ENCODE data around the gene ZBTB17. TPM values are rescaled to one million over a fixed set of nuclear protein-coding genes. Genes with fewer than 3 reads are reported as not detected.

The ZBTB17 gene
- total and polyA plus RNA-seq, 4 donors: 28.0 to 47.1 (median 44.2) TPM

DNA sequence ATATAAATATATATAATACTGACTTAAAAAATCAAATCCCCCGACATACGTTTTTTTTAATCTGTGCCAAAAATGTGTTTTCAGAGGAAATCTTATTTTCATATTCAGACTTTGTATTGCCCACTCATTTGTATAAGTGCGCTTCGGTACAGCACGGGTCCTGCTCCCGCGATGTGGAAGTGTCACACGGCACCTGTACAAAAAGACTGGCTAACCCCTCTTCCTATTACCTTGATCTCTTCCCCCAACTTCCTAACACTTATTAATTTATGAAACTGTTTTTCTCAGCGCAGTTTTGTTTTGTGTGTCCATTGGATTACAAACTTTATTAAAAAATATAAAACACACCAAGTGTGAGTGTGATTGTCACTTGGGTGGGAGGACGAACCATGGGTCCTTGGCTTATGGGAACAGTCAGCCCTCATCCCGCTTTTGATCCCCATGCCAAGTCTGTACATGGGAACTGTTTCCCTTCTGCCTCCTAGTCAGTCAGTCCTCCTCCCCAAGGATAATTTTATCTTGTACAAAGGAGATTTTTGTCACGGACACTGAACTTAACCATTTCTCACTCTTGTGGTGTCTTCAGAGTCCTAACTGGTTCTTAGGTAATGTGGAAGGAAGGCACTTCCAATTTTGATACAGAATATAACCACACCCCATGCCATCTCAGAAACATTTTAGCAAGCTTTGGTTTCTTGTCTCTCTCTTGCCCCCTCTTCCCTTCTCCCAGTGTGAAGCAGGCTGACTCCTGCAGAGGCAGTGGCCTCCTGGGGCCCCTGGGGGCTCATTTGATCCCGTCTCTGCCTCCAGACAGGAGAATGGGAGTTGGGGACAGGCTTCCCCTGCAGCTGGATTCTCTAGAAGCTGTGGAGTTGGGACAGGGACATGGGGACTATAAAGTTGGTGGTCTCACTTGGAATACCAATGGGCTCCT lies 35.5 kb downstream of the ZBTB17 start:
- Histone ChIP-seq H3K9ac (ENCODE audit: insufficient read depth in 1 of 2, low read length in 2 of 2) (no peak overlapping the region), H3K27ac (ENCODE audit: low read depth in 1 of 2, low read length in 1 of 2) (no peak overlapping the region), H3K4me3 (no peak overlapping the region), H3K36me3 (ENCODE audit: control insufficient read depth in 4 of 4, insufficient read depth in 4 of 4, low read length in 4 of 4) (peaks cover 8 to 83% (median 44%) of the 10 kb centered on the region in 4 donors), H3K9me3 (ENCODE audit: control insufficient read depth in 4 of 4, insufficient read depth in 3 of 4, low read length in 3 of 4) (no peaks in the 10 kb centered on the region), H3K4me1 (ENCODE audit: control insufficient read depth in 5 of 5, insufficient read depth in 5 of 5, low read length in 5 of 5) (peaks cover 0 to 12% (median 4%) of the 10 kb centered on the region in 5 donors), H3K27me3 (ENCODE audit: control insufficient read depth in 3 of 3, insufficient read depth in 3 of 3, low read length in 2 of 3) (no peaks in the 10 kb centered on the region)
- ATAC-seq (ENCODE audit: insufficient read depth, low FRiP score): no peak
- 90% methylated on average over 13 of the region's 13 CpGs for WGBS, 2 donors
- no peak for TF ChIP-seq CTCF (IDR thresholded peaks at IDR 0.05; ENCODE audit: control extremely low read depth, extremely low read depth)
- DNase-seq: no peak

DNA sequence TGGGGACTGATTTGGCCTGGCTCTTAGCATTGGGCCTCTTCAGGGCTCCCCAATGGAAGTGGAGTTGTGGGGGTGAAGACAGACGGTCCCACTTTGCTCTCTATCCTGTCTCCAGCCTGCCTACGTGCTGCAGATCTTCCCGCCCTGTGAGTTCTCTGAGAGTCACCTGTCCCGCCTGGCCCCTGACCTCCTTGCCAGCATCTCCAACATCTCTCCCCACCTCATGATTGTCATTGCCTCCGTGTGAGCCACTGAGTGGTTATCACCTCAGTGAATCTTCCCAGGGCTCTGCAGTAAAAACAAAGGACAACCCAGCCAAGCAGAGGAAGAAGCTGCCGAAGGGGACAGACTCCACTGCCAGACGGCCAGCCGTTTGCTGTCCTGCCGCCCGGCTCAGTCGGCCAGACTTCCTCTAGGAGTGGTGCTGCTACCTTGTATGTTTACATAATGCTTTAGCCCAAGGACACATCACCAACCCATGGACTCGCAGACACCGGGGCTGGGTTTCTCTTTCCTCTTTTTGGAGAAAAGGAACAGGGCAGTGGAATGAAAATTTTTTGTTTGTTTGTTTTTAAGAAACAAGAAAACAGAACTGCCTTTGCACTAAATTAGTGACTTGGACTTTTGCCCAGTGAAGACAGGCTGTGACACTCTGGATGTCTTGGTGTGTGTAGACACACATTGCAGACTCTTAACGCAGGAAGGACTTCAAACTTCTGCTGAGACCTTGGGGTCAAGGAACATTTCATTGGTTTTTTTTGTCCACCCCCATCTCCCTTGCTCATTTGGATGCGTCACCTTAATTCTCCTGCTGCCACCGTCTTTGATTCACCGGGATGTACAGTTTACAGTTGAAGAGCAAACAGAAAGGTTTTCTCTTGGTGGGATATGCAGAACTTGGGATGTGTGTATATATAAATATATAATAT lies 36.5 kb downstream of the ZBTB17 start:
- no peak for ATAC-seq (ENCODE audit: insufficient read depth, low FRiP score)
- Histone ChIP-seq H3K4me1 (ENCODE audit: control insufficient read depth in 5 of 5, insufficient read depth in 5 of 5, low read length in 5 of 5) (peaks cover 0 to 12% (median 4%) of the 10 kb centered on the region in 5 donors), H3K4me3 (no peak overlapping the region), H3K9ac (ENCODE audit: insufficient read depth in 1 of 2, low read length in 2 of 2) (peak overlapping the region in 1 of 2 donors; percentile 32), H3K27me3 (ENCODE audit: control insufficient read depth in 3 of 3, insufficient read depth in 3 of 3, low read length in 2 of 3) (no peaks in the 10 kb centered on the region), H3K36me3 (ENCODE audit: control insufficient read depth in 4 of 4, insufficient read depth in 4 of 4, low read length in 4 of 4) (peaks cover 8 to 83% (median 50%) of the 10 kb centered on the region in 4 donors), H3K27ac (ENCODE audit: low read depth in 1 of 2, low read length in 1 of 2) (peak overlapping the region in 1 of 2 donors; percentile 23), H3K9me3 (ENCODE audit: control insufficient read depth in 4 of 4, insufficient read depth in 3 of 4, low read length in 3 of 4) (no peaks in the 10 kb centered on the region)
- TF ChIP-seq CTCF (IDR thresholded peaks at IDR 0.05; ENCODE audit: control extremely low read depth, extremely low read depth): no peak
- 54 to 69% methylated on average over 17 of the region's 17 CpGs for WGBS, 2 donors
- DNase-seq: peak in 2 of 3 donors; percentile 24 to 59

DNA sequence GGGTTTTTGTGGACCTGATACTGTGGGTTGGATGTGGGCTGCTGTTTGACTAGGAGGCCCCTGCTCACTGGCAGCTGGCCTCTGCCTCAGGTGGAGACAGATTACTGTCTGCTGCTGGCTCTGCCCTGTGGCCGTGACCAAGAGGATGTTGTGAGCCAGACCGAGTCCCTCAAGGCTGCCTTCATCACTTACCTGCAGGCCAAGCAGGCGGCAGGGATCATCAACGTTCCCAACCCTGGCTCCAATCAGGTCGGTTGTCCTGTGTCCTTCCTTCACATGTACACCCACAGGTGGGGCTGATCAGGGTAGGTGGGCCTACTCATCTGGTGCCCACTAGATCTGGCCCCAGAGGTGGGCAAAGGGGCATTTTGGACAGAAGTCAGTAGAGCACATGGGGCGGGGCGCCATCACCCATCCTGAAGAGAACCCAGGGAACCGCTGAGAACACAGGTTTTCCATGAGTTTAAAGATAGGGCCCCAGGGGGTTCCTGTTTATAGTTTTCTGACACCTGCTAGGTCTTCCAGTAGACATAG lies 37.2 kb downstream of the ZBTB17 start:
- 92 to 94% methylated on average over 8 of the region's 8 CpGs for WGBS, 2 donors
- no peak overlapping the region for H3K4me3 ChIP-seq
- no peak for ATAC-seq (ENCODE audit: insufficient read depth, low FRiP score)
- no peaks in the 10 kb centered on the region for H3K9me3 ChIP-seq (ENCODE audit: control insufficient read depth in 4 of 4, insufficient read depth in 3 of 4, low read length in 3 of 4)
- H3K27ac ChIP-seq (ENCODE audit: low read depth in 1 of 2, low read length in 1 of 2): peak overlapping the region in 1 of 2 donors; percentile 43
- DNase-seq: no peak
- H3K4me1 ChIP-seq (ENCODE audit: control insufficient read depth in 5 of 5, insufficient read depth in 5 of 5, low read length in 5 of 5): peaks cover 0 to 12% (median 4%) of the 10 kb centered on the region in 5 donors
- no peak overlapping the region for H3K9ac ChIP-seq (ENCODE audit: insufficient read depth in 1 of 2, low read length in 2 of 2)
- peaks cover 6 to 83% (median 53%) of the 10 kb centered on the region in 4 donors for H3K36me3 ChIP-seq (ENCODE audit: control insufficient read depth in 4 of 4, insufficient read depth in 4 of 4, low read length in 4 of 4)
- no peaks in the 10 kb centered on the region for H3K27me3 ChIP-seq (ENCODE audit: control insufficient read depth in 3 of 3, insufficient read depth in 3 of 3, low read length in 2 of 3)
- TF ChIP-seq CTCF (IDR thresholded peaks at IDR 0.05; ENCODE audit: control extremely low read depth, extremely low read depth): no peak

Measured in lung (tissue), 12 donors.